ENCODE results near the gene MVP. TPM values are rescaled to one million over a fixed set of nuclear protein-coding genes. Genes with fewer than 3 reads are reported as not detected.
"Not testable (repeated sequence)": the region's sequence is repeated elsewhere in the genome, so short reads cannot be mapped to it uniquely, and the experiment has no call there.

Gene MVP
- total RNA-seq, 1 donor = 273 TPM

DNA sequence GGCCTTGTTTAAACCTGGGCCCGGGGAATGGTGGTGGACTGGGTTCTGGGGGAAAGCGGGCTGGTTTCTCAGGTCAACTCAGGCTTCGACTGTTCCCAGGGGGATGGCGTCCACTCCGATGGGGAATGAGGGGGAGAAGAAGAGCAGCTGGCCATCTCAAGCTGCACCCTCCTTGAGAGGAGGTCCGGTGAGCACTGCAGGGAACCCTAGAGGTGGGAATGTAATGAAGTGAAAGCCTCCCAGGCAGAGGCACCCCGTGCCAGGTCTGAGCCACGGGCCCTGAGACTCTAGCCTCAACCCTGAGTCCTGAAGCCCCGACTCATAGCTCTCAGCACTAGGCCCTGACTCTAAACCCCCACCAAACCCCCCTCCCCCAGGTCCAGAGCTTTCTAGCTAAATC lies 43.9 kb downstream of the MVP start:
- TF ChIP-seq, protein P1, sequence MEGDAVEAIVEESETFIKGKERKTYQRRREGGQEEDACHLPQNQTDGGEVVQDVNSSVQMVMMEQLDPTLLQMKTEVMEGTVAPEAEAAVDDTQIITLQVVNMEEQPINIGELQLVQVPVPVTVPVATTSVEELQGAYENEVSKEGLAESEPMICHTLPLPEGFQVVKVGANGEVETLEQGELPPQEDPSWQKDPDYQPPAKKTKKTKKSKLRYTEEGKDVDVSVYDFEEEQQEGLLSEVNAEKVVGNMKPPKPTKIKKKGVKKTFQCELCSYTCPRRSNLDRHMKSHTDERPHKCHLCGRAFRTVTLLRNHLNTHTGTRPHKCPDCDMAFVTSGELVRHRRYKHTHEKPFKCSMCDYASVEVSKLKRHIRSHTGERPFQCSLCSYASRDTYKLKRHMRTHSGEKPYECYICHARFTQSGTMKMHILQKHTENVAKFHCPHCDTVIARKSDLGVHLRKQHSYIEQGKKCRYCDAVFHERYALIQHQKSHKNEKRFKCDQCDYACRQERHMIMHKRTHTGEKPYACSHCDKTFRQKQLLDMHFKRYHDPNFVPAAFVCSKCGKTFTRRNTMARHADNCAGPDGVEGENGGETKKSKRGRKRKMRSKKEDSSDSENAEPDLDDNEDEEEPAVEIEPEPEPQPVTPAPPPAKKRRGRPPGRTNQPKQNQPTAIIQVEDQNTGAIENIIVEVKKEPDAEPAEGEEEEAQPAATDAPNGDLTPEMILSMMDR (IDR thresholded peaks at IDR 0.05; ENCODE audit: extremely low read depth, low read depth, low read length) = no peak
- peak; percentile 18 for DNase-seq (ENCODE audit: insufficient read length, low spot score, missing footprints)
- Histone ChIP-seq H3K27me3 (ENCODE audit: insufficient read depth, low read length) (no peaks in the 10 kb centered on the region), H3K4me2 (ENCODE audit: insufficient read depth, low read length) (no peak overlapping the region), H4K20me1 (ENCODE audit: insufficient read depth, low read length) (peaks cover 6% of the 10 kb centered on the region), H2AFZ (ENCODE audit: low read length) (no peak overlapping the region), H3K4me1 (ENCODE audit: insufficient read depth, low read length) (peaks cover 11% of the 10 kb centered on the region), H3K4me3 (ENCODE audit: insufficient read depth, low read length) (no peak overlapping the region), H3K9me3 (ENCODE audit: low read depth, low read length) (no peaks in the 10 kb centered on the region), H3K27ac (ENCODE audit: low read depth, low read length) (no peak overlapping the region), H3K79me2 (ENCODE audit: insufficient read depth, low read length) (peaks cover 21% of the 10 kb centered on the region), H3K36me3 (ENCODE audit: insufficient read depth, low read length) (peaks cover 10% of the 10 kb centered on the region)

DNA sequence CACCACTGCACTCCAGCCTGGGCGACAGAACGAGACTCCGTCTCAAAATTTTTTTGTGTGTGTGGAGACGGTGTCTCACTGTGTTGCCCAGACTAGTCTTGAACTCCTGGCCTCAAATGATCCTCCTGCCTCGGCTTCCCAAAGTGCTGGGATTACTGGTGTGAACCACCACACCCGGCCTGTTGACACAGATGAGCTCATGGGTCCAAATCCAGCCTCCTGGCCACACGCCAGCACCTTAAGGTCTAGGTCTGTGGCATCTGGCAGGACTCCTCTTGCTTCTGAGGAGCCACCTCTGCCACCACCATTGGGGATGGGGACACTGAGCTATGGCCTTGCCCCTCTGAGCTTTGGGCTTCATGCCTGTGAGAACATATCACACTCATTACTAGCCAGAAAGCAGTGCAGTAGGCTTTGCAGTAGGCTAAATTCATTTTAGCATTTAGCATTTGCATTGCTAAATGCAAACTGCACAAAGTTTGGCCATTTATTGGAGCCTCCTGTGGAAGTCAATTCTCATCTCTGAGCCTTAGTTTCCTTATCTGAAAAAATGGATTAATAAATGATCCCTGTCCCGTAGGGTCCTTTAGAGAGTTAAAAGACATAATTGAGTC lies 48.2 kb downstream of the MVP start:
- peaks cover 3% of the 10 kb centered on the region for H3K4me1 ChIP-seq (ENCODE audit: insufficient read depth, low read length)
- H3K79me2 ChIP-seq (ENCODE audit: insufficient read depth, low read length) = no peaks in the 10 kb centered on the region
- H2AFZ ChIP-seq (ENCODE audit: low read length) = no peak overlapping the region
- H3K36me3 ChIP-seq (ENCODE audit: insufficient read depth, low read length) = no peaks in the 10 kb centered on the region
- H3K4me3 ChIP-seq (ENCODE audit: insufficient read depth, low read length) = no peak overlapping the region
- no peaks in the 10 kb centered on the region for H3K9me3 ChIP-seq (ENCODE audit: low read depth, low read length)
- TF ChIP-seq, protein P1 (IDR thresholded peaks at IDR 0.05; ENCODE audit: extremely low read depth, low read depth, low read length) = no peak
- no peaks in the 10 kb centered on the region for H4K20me1 ChIP-seq (ENCODE audit: insufficient read depth, low read length)
- peak; percentile 39 for DNase-seq (ENCODE audit: insufficient read length, low spot score, missing footprints)
- no peaks in the 10 kb centered on the region for H3K27me3 ChIP-seq (ENCODE audit: insufficient read depth, low read length)
- no peak overlapping the region for H3K4me2 ChIP-seq (ENCODE audit: insufficient read depth, low read length)
- no peak overlapping the region for H3K27ac ChIP-seq (ENCODE audit: low read depth, low read length)

DNA sequence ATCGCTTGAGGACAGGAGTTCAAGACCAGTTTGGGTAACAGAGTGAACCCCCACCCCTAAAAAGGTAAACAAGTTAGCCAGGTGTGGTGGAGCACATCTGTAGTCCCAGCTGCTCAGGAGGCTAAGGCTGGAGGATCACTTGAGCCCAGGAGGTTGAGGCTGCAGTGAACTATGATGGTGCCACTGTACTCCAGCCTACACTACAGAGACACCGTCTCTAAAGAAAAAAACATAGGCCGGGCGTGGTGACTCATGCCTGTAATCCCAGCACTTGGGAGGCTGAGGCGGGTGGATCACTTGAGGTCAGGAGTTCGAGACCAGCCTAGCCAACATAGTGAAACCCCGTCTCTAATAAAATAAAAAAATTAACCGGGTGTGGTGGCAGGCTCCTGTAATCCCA lies 48.8 kb downstream of the MVP start:
- not testable (repeated sequence) for H3K36me3 ChIP-seq (ENCODE audit: insufficient read depth, low read length); DNase-seq (ENCODE audit: insufficient read length, low spot score, missing footprints); H3K27ac ChIP-seq (ENCODE audit: low read depth, low read length); H3K79me2 ChIP-seq (ENCODE audit: insufficient read depth, low read length); H4K20me1 ChIP-seq (ENCODE audit: insufficient read depth, low read length); H3K4me1 ChIP-seq (ENCODE audit: insufficient read depth, low read length); H3K27me3 ChIP-seq (ENCODE audit: insufficient read depth, low read length); H2AFZ ChIP-seq (ENCODE audit: low read length); H3K9me3 ChIP-seq (ENCODE audit: low read depth, low read length); H3K4me3 ChIP-seq (ENCODE audit: insufficient read depth, low read length); H3K4me2 ChIP-seq (ENCODE audit: insufficient read depth, low read length)

GRCh38 chr16:29871822-29872546 lies 51.7 kb downstream of the MVP start:
- Histone ChIP-seq H3K36me3 (ENCODE audit: insufficient read depth, low read length) (no peaks in the 10 kb centered on the region), H3K4me1 (ENCODE audit: insufficient read depth, low read length) (no peaks in the 10 kb centered on the region), H2AFZ (ENCODE audit: low read length) (no peak overlapping the region), H3K4me3 (ENCODE audit: insufficient read depth, low read length) (no peak overlapping the region), H3K9me3 (ENCODE audit: low read depth, low read length) (no peaks in the 10 kb centered on the region), H4K20me1 (ENCODE audit: insufficient read depth, low read length) (no peaks in the 10 kb centered on the region), H3K79me2 (ENCODE audit: insufficient read depth, low read length) (no peaks in the 10 kb centered on the region), H3K27me3 (ENCODE audit: insufficient read depth, low read length) (peaks cover 19% of the 10 kb centered on the region), H3K27ac (ENCODE audit: low read depth, low read length) (no peak overlapping the region), H3K4me2 (ENCODE audit: insufficient read depth, low read length) (no peak overlapping the region)
- peak; percentile 73 for DNase-seq (ENCODE audit: insufficient read length, low spot score, missing footprints)
- TF ChIP-seq, protein P1 (IDR thresholded peaks at IDR 0.05; ENCODE audit: extremely low read depth, low read depth, low read length) = no peak
